Stimulated activated CD4-positive, alpha-beta T cell treated with anti-CD3 and anti-CD28 coated beads, Interleukin-1b, Interleukin-23, amount 100 ng/mL, for 1 hour (primary cell): Measurements from ENCODE around the gene LHFPL4.

Experiments
- DNase-seq, 2 donors: peaks; one replicate each; pipeline ENCODE4 v3.0.0-alpha.2; 2020; ENCODE audit warnings: low read depth in 2 of 2

Gene LHFPL4

GRCh38 chr3:9473496-9474065 lies 80.0 kb downstream of the LHFPL4 start:
- no peak for DNase-seq

- DNase-seq: no peak
Observed at GRCh38 chr3:9469986-9470385, 83.6 kb downstream of the LHFPL4 start.

DNA sequence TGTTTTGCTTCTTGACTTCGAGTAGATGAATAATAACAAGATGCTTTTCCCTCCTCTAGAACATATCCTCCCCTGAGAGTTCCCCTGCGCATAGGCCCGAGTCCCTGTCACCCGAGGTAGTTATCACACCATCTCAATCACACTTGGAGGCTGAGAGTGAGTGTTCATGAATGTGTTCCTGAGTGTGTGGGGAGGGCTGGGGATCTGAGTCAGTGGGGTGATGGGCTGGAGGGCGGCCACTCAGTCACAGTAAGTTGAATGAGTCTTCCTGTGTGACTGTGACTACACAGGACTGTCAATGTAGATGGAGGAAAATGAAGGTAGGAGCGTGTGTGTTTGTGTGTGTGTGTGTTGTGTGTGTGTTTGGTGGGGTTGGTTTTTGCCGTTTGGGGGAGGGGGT lies 85.2 kb downstream of the LHFPL4 start:
- DNase-seq: no peak

DNA sequence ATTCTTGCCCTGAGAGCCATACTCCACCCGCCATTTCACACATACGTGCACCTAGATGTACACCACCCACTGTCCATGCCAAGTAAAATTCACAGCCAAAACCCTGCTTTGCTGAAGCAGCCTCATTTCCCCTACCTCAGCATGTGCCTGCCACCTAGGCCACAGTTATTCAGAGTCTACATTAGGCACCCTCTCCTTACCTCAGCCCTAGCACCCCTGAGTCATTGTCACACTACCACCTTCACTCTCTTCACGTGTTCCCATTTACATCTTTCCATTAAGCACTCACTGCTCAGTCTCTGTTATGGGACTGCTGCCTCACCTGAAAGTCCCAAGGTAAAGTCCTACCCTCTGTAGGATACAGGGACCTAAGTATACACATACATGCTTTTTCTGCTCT lies 86.2 kb downstream of the LHFPL4 start:
- DNase-seq: no peak

DNA sequence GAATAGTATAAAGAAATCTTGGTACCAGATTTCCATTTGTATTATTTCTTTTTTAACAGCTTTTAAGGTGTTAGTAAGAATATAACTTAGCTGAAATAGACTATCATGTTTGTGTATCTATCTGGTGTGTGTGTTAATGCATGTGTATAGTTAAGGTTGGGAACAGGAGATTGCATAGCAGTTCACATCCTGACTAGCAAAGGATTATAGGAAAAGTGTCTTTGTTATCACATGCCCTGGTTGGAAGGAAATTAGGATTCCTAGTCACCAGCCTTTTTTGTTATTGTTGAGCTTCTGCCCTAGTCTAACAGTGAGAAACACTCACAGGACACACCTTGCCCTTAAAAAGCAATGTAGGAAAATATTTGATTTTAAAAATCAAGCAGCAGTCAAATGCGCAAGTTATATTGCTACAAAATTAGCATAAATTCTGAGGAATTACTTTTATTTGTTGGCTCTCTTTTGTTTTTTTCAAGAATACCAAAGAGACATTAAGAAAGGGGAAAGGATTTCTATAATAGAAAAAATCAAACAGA lies 98.0 kb downstream of the LHFPL4 start:
- DNase-seq: no peak

DNA sequence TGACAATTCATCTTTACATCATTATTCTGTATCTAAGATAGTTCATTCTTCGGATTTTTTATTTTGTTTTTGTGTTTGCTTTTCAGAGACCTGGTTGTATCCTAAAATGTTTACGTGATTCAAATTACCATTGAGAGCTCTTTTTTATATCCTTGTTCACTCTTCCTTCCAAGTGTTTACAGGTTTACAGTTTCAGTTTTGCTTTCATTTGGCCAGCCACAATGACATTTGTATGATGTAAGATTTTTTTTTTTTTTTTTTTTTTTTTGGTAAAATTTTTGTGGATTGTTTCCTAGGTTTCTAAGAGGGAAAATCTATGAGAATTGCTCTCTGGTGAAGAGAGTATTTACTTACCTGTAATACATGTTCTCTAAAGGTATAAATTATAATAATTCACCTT lies 101.2 kb downstream of the LHFPL4 start:
- no peak for DNase-seq

GRCh38 chr3:9450991-9451390 lies 102.6 kb downstream of the LHFPL4 start:
- no peak for DNase-seq

- DNase-seq: no peak
Observed at GRCh38 chr3:9450126-9450525, 103.5 kb downstream of the LHFPL4 start.

DNA sequence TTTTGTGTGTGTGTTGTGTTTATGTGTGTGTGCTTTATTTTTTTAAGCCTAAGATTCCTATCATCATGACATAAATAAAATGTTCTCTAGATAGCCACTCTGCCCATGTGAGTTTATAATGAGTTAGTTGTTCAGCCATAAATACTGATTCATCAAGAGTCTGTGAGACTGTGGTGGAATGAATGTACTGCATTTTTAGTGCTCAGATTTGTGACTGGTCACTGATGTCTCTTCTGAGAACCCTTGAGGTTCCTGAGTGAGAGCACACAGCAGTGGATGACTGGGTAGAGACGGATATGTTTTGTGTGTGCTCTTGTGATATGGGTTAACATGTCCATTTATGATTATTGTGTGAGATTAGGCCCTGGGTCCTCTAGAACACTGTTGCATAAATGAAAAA lies 105.0 kb downstream of the LHFPL4 start:
- DNase-seq: no peak
